ENCODE data around the gene GOLGA2.

DNA sequence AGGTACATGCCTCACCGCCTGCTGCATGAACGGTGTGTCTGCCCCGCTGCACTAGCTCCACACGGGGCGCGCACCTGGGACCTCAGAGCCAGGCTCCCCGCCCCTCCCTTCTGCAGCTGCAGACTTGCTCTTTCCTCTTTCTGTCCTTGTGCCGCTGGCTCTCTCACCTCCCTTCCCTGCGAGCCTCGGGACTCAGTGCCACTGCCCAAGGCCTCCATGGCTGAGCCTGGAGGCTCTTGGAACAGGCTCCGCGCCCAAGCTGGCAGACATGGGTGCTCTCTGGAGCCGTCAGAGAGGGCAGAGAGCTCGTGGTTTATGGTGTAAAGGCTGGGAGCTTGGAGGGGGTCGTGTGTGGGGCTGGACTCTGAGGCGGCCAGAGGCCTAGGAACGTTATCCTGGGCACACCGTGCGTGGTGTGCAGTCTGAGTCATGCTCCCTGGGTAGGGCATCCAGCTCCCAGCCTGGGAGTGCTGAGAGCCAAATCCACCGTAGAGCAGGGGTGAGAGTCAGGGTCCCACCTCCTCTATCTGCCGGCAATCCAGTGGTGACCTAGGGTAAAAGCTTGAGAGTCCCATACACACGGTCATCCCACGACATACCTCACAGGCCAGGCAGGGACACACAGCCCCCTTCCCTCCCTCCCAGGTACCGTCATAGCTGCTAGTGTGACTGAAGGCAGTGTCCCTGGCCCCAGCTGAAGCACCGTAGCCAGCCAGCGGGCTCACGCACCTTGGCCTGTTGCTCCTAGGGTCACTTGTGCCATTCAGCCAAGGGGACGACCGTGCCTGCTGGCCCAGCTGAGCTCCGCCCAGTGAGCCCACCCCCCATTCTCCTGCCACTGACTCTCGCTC lies 22.4 kb downstream of the GOLGA2 start:
- TF ChIP-seq, protein P1, sequence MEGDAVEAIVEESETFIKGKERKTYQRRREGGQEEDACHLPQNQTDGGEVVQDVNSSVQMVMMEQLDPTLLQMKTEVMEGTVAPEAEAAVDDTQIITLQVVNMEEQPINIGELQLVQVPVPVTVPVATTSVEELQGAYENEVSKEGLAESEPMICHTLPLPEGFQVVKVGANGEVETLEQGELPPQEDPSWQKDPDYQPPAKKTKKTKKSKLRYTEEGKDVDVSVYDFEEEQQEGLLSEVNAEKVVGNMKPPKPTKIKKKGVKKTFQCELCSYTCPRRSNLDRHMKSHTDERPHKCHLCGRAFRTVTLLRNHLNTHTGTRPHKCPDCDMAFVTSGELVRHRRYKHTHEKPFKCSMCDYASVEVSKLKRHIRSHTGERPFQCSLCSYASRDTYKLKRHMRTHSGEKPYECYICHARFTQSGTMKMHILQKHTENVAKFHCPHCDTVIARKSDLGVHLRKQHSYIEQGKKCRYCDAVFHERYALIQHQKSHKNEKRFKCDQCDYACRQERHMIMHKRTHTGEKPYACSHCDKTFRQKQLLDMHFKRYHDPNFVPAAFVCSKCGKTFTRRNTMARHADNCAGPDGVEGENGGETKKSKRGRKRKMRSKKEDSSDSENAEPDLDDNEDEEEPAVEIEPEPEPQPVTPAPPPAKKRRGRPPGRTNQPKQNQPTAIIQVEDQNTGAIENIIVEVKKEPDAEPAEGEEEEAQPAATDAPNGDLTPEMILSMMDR (IDR thresholded peaks at IDR 0.05): no peak
- no peak for TF ChIP-seq POLR2A (IDR thresholded peaks at IDR 0.05)
